Vagina (tissue), 2 donors: ENCODE results near the gene RASA3. TPM values are rescaled to one million over a fixed set of nuclear protein-coding genes. Genes with fewer than 3 reads are reported as not detected.

ENCODE experiments used
- DNase-seq, 2 donors: peaks; one replicate each; pipeline ENCODE4 v3.0.0-alpha.2; 2017; ENCODE audit errors: extremely low spot score in 2 of 2
- H3K27ac ChIP-seq: fragments of 200-600 bp; sonication (generic); one replicate; pipeline ENCODE4 v1.5.1; 2019
- H3K27me3 ChIP-seq: fragments of 200-600 bp; sonication (generic); one replicate; pipeline ENCODE4 v1.5.1; 2019
- H3K36me3 ChIP-seq, 2 donors: fragments of 200-600 bp; sonication (generic); one replicate each; pipeline ENCODE4 v1.5.1; 2017 to 2019
- H3K4me1 ChIP-seq: fragments of 200-600 bp; sonication (generic); one replicate; pipeline ENCODE4 v1.5.1; 2019
- H3K4me3 ChIP-seq, 2 donors: fragments of 200-600 bp; sonication (generic); 1 replicate in 1 of 2; 2 replicates in 1 of 2; pipeline ENCODE4 v1.5.1; 2016 to 2019
- H3K9me3 ChIP-seq: fragments of 200-600 bp; sonication (generic); one replicate; pipeline ENCODE4 v1.5.1; 2019
- CTCF ChIP-seq, 3 experiments: fragments of 450-650 bp in 2 of 3; fragments of 200-600 bp in 1 of 3; sonication (generic) in 1 of 3; IDR thresholded peaks; one replicate each; pipeline ENCODE4 v1.5.1; 2017 to 2019; ENCODE audit warnings: antibody characterized with exemption in 3 of 3, mild to moderate bottlenecking in 2 of 3, moderate library complexity in 2 of 3
- POLR2A ChIP-seq, 2 donors: fragments of 450-650 bp; IDR thresholded peaks; one replicate each; pipeline ENCODE4 v1.6.1; 2017; ENCODE audit warnings: antibody characterized with exemption in 2 of 2, mild to moderate bottlenecking in 2 of 2, moderate library complexity in 2 of 2
- POLR2AphosphoS5 ChIP-seq, 2 donors: sonication (generic); formaldehyde crosslinking; IDR thresholded peaks; one replicate each; pipeline ENCODE4 v1.9.0; 2017; ENCODE audit warnings: antibody characterized with exemption in 2 of 2, mild to moderate bottlenecking in 2 of 2, low read depth in 1 of 2; ENCODE audit not compliant: insufficient read depth in 1 of 2
- intact Hi-C: fragments of 100-400 bp; cut with DNase I; formaldehyde crosslinking; loops from one replicate; pipeline ENCODE4 v1.15.1; 2023
- total RNA-seq: library from RNA; depleted of rRNA; stranded (reverse); fragments of >200 nt; gene quantifications from one replicate; pipeline ENCODE4 v1.2.3, GENCODE V29; 2016

RASA3 gene
- total RNA-seq, 1 donor from 2014 or later = 19.6 TPM

GRCh38 chr13:113942591-113943103 lies 189.8 kb downstream of the RASA3 start:
- no peak for DNase-seq
- H3K9me3 ChIP-seq = no peaks in the 10 kb centered on the region
- no peaks in the 10 kb centered on the region for H3K36me3 ChIP-seq
- H3K27ac ChIP-seq = no peak overlapping the region
- intact Hi-C loops = no loop called here
- H3K4me1 ChIP-seq = peaks cover 15% of the 10 kb centered on the region
- no peak overlapping the region for H3K4me3 ChIP-seq
- H3K27me3 ChIP-seq = no peaks in the 10 kb centered on the region
- TF ChIP-seq POLR2A (IDR thresholded peaks at IDR 0.05) = no peak
- no peak for TF ChIP-seq POLR2AphosphoS5 (IDR thresholded peaks at IDR 0.05; ENCODE audit: insufficient read depth in 1 of 2, low read depth in 1 of 2)
- no peak for TF ChIP-seq CTCF (IDR thresholded peaks at IDR 0.05)

DNA sequence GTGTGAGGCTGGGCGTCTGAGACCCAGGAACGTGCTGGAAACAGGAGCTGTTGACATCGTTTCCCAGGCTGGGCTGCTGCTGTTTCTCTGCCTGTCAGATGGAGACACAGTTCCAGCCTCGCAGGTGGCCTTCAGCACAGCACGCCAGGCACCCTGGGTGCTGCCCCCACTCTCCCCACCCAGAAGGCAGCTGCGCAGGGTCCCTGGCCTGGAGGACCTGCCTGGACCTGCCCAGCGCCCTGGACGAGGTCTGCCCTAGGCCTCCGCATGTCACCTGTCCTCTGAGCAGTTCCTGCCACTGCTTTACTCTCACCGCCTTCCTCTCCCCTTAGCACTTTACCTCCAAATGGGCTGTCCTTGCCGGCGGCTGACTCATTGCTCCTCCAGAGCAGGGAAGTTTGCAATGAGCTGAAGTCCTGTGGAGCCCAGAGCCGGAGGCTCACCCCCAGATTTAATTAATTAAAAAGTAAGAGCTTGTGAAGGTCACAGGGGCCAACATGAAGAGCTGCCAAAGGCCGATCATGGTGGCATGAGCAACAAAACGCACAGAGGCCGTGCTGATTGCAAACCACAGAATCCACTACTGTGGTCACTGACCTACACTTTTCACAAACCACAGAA lies 190.7 kb downstream of the RASA3 start:
- DNase-seq = no peak
- TF ChIP-seq POLR2AphosphoS5 (IDR thresholded peaks at IDR 0.05; ENCODE audit: insufficient read depth in 1 of 2, low read depth in 1 of 2) = no peak
- no peak for TF ChIP-seq CTCF (IDR thresholded peaks at IDR 0.05)
- no peak for TF ChIP-seq POLR2A (IDR thresholded peaks at IDR 0.05)
- intact Hi-C loops = no loop called here

DNA sequence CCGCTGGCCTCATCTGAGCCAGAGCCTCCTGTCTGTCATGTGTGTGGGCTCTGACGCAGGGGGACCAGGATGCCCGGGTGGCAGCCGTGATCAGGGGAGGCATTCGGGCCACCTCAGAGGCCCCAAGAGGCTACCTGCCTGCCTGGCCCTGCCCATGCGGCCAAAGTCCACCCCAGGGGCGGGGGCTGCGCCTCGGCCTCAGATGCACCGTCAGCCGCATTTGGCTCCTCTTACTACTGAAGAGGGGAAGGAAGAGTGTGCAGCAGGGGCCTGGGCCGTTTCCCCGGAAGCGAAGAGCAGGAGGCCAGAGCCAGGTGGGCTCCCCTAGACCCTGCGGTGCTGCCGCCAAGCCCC lies 192.5 kb downstream of the RASA3 start:
- no peak for DNase-seq
- Histone ChIP-seq H3K27me3 (no peaks in the 10 kb centered on the region), H3K27ac (no peak overlapping the region), H3K9me3 (no peaks in the 10 kb centered on the region), H3K4me1 (peaks cover 21% of the 10 kb centered on the region), H3K4me3 (no peak overlapping the region), H3K36me3 (no peaks in the 10 kb centered on the region)
- intact Hi-C loops = no loop called here
- TF ChIP-seq POLR2AphosphoS5 (IDR thresholded peaks at IDR 0.05; ENCODE audit: insufficient read depth in 1 of 2, low read depth in 1 of 2) = no peak
- TF ChIP-seq CTCF (IDR thresholded peaks at IDR 0.05) = no peak
- no peak for TF ChIP-seq POLR2A (IDR thresholded peaks at IDR 0.05)

More for the DNA sequence above, 190.7 kb downstream of the RASA3 start:
- no peaks in the 10 kb centered on the region for H3K27me3 ChIP-seq
- no peaks in the 10 kb centered on the region for H3K9me3 ChIP-seq
- no peak overlapping the region for H3K27ac ChIP-seq
- no peak overlapping the region for H3K4me3 ChIP-seq
- H3K36me3 ChIP-seq = no peaks in the 10 kb centered on the region
- peaks cover 9% of the 10 kb centered on the region for H3K4me1 ChIP-seq

- no peak overlapping the region for H3K27ac ChIP-seq
- DNase-seq = no peak
- intact Hi-C loops = no loop called here
These were observed 193.1 kb downstream of the RASA3 start for GRCh38 chr13:113939129-113939943.

More at GRCh38 chr13:113939129-113939943, 193.1 kb downstream of the RASA3 start:
- H3K4me1 ChIP-seq = peaks cover 24% of the 10 kb centered on the region
- H3K9me3 ChIP-seq = no peaks in the 10 kb centered on the region
- H3K36me3 ChIP-seq = no peaks in the 10 kb centered on the region
- TF ChIP-seq CTCF (IDR thresholded peaks at IDR 0.05) (no peak), POLR2AphosphoS5 (IDR thresholded peaks at IDR 0.05; ENCODE audit: insufficient read depth in 1 of 2, low read depth in 1 of 2) (no peak), POLR2A (IDR thresholded peaks at IDR 0.05) (no peak)
- no peak overlapping the region for H3K4me3 ChIP-seq
- no peaks in the 10 kb centered on the region for H3K27me3 ChIP-seq
